Body of pancreas (tissue), 4 donors: ENCODE results near the gene WDR47. TPM values are rescaled to one million over a fixed set of nuclear protein-coding genes. Genes with fewer than 3 reads are reported as not detected.
"Not testable (repeated sequence)": the region's sequence is repeated elsewhere in the genome, so short reads cannot be mapped to it uniquely, and the experiment has no call there.

Experiments used
- ATAC-seq: fragments of 150-250 bp; one replicate; pipeline ENCODE4 v1.9.1; 2016
- DNase-seq, 4 donors: peaks; one replicate each; pipeline ENCODE4 v3.0.0-alpha.2; 2019
- H3K27ac ChIP-seq, 4 donors: fragments of 200-600 bp; sonication (generic); 1 replicate in 3 of 4; 2 replicates in 1 of 4; pipeline versions ENCODE4 v1.5.1 to v1.6.1; 2016 to 2019; ENCODE audit warnings: mild to moderate bottlenecking in 1 of 4, mixed read lengths in 1 of 4, moderate library complexity in 1 of 4
- H3K27me3 ChIP-seq, 2 donors: fragments of 200-600 bp; sonication (generic); one replicate each; pipeline ENCODE4 v1.6.0; 2016; ENCODE audit warnings: mild to moderate bottlenecking in 1 of 2
- H3K36me3 ChIP-seq, 2 donors: fragments of 200-600 bp; sonication (generic); replicated peaks in 1 of 2; 2 replicates each; pipeline ENCODE4 v1.5.1; 2016; ENCODE audit warnings: low read depth in 2 of 2; ENCODE audit not compliant: insufficient read depth in 1 of 2
- H3K4me1 ChIP-seq: fragments of 200-600 bp; sonication (generic); one replicate; pipeline ENCODE4 v1.6.0; 2016
- H3K4me3 ChIP-seq, 2 donors: fragments of 200-600 bp; sonication (generic); 1 replicate in 1 of 2; 2 replicates in 1 of 2; pipeline ENCODE4 v1.5.1; 2016 to 2019
- H3K9me3 ChIP-seq, 3 donors: fragments of 200-600 bp; sonication (generic); 1 replicate in 2 of 3; 2 replicates in 1 of 3; pipeline ENCODE4 v1.5.1; 2016
- POLR2A ChIP-seq, 3 donors: fragments of 450-650 bp; IDR thresholded peaks; one replicate each; pipeline ENCODE4 v1.6.1; 2016; ENCODE audit warnings: antibody characterized with exemption in 3 of 3, mild to moderate bottlenecking in 2 of 3
- WGBS, 2 donors: methylation state at CpG; one replicate each; pipeline ENCODE4 v1.1.5; 2017; 5-methylcytosine and 5-hydroxymethylcytosine counted together
- intact Hi-C: fragments of 100-400 bp; cut with DNase I; formaldehyde crosslinking; loops from one replicate; pipeline ENCODE4 v1.15.1; 2023
- total RNA-seq, 2 donors: library from RNA; depleted of rRNA; stranded (reverse); fragments of >200 nt; gene quantifications; one replicate each; pipeline ENCODE4 v1.1.0, GENCODE V29; 2016
- TF ChIP-seq, protein P1 (sequence below), 7 experiments: fragments of 450-650 bp in 4 of 7; fragments of 200-600 bp in 3 of 7; sonication (generic) in 3 of 7; IDR thresholded peaks; one replicate each; pipeline ENCODE4 v1.5.1; 2016 to 2019; ENCODE audit warnings: antibody characterized with exemption in 7 of 7

WDR47 gene
- total RNA-seq, 2 donors from 2014 or later = 5.6 to 7.3 TPM

DNA sequence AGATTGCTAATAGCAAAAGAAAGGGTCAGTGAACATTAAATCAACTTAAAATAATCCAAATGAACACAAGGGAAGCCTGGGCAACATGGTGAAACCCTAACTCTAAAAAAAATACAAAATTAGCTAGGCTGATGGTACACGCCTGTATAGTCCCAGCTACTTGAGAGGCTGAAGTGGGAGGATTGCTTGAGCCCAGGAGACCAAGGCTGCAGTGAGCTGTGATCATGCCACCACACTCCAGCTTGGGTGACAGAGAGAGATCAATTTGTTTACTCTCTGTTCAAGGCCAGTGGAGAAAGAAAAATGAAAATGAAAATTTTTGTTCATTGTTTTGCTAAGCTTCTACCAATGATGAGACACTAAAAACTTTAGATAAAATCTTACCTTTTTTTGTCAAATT lies 24.8 kb downstream of the WDR47 start:
- no peak overlapping the region for H3K27ac ChIP-seq
- TF ChIP-seq, protein P1, sequence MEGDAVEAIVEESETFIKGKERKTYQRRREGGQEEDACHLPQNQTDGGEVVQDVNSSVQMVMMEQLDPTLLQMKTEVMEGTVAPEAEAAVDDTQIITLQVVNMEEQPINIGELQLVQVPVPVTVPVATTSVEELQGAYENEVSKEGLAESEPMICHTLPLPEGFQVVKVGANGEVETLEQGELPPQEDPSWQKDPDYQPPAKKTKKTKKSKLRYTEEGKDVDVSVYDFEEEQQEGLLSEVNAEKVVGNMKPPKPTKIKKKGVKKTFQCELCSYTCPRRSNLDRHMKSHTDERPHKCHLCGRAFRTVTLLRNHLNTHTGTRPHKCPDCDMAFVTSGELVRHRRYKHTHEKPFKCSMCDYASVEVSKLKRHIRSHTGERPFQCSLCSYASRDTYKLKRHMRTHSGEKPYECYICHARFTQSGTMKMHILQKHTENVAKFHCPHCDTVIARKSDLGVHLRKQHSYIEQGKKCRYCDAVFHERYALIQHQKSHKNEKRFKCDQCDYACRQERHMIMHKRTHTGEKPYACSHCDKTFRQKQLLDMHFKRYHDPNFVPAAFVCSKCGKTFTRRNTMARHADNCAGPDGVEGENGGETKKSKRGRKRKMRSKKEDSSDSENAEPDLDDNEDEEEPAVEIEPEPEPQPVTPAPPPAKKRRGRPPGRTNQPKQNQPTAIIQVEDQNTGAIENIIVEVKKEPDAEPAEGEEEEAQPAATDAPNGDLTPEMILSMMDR (IDR thresholded peaks at IDR 0.05) = no peak
- no peak for TF ChIP-seq POLR2A (IDR thresholded peaks at IDR 0.05)
- no peak overlapping the region for H3K4me3 ChIP-seq
- no peak for DNase-seq
- intact Hi-C loops = no loop called here
- no peak for ATAC-seq
- peaks cover 2 to 5% of the 10 kb centered on the region in 2 donors for H3K36me3 ChIP-seq
- H3K9me3 ChIP-seq = no peaks in the 10 kb centered on the region
- H3K4me1 ChIP-seq = no peaks in the 10 kb centered on the region
- no peaks in the 10 kb centered on the region for H3K27me3 ChIP-seq
- whole genome bisulfite sequencing, 2 donors = 88 to 100% methylated on average over 1 of the region's 1 CpG

DNA sequence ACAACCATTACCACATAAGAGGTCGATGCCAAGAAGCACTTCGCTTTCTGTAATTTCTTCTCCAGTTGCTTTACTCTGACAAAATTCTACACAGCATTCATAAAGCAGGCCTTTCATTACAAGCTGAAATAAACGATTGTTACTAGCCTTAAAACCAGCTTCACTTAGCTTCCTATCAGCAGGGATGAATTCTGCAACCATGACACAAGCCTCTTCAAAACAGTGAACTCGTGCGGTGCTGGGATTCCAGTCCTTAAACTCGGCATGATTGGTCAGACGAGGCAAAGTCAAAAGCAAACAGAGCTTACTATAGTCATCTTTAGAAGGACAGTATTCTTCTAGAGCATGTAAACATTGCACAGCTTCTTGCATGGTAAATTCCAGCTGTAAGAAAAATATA lies 30.6 kb downstream of the WDR47 start:
- ATAC-seq (no peak), DNase-seq (no peak)
- WGBS, 2 donors = 71 to 79% methylated on average over 7 of the region's 7 CpGs
- H3K36me3 ChIP-seq = peaks cover 2 to 11% of the 10 kb centered on the region in 2 donors
- intact Hi-C loops = no loop called here
- no peak overlapping the region for H3K4me3 ChIP-seq
- H3K27ac ChIP-seq = no peak overlapping the region
- H3K4me1 ChIP-seq = no peaks in the 10 kb centered on the region
- no peaks in the 10 kb centered on the region for H3K9me3 ChIP-seq
- H3K27me3 ChIP-seq = no peaks in the 10 kb centered on the region
- no peak for TF ChIP-seq POLR2A (IDR thresholded peaks at IDR 0.05)
- TF ChIP-seq, protein P1 (IDR thresholded peaks at IDR 0.05) = no peak

DNA sequence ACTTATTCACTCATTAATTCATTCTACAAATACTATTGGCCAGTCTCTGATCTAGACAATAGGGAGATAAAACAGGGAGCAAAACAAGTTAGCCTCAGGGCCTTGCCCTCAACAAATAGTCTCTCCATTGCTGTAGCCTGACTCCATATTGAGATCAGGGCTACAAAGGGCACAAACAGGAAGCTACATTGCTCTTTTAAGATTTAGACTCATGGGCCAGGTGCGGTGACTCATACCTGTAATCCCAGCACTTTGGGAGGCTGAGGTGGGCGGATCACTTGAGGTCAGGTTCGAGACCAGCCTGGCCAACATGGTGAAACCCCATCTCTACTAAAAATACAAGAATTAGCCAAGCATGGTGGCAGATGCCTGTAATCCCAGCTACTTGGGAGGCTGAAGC lies 45.3 kb downstream of the WDR47 start:
- intact Hi-C loops, H3K27me3 ChIP-seq, H3K4me1 ChIP-seq, H3K9me3 ChIP-seq, DNase-seq, H3K27ac ChIP-seq, ATAC-seq, H3K4me3 ChIP-seq: not testable (repeated sequence)
- peaks cover 4 to 10% of the 10 kb centered on the region in 2 donors for H3K36me3 ChIP-seq
- 88 to 92% methylated on average over 3 of the region's 3 CpGs for WGBS, 2 donors

DNA sequence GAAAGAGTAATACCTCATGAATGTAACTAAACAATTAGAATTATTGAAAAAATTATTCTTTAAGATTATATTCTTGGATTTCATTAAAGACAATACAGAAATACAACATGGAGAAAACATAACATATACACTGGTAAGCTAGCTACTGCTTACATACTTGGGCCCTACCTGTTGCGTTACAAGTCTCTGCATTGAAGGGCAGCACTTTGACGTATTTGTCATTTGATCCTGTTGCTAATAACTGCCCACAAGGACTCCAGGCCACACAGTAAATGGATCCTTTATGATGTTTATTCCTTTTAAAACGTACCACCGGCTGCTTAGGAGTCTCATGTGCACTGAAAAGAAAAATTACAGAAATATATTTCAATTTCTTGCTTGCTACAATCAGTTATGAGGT lies 58.8 kb downstream of the WDR47 start:
- no peaks in the 10 kb centered on the region for H3K4me1 ChIP-seq
- DNase-seq (no peak), ATAC-seq (no peak)
- WGBS, 2 donors = 83 to 84% methylated on average over 4 of the region's 4 CpGs
- no peaks in the 10 kb centered on the region for H3K9me3 ChIP-seq
- H3K27me3 ChIP-seq = no peaks in the 10 kb centered on the region
- intact Hi-C loops = no loop called here
- H3K36me3 ChIP-seq = peaks cover 0 to 2% of the 10 kb centered on the region in 2 donors
- H3K4me3 ChIP-seq = no peak overlapping the region
- H3K27ac ChIP-seq = no peak overlapping the region
- TF ChIP-seq POLR2A (IDR thresholded peaks at IDR 0.05) = no peak
- TF ChIP-seq, protein P1 (IDR thresholded peaks at IDR 0.05) = no peak

DNA sequence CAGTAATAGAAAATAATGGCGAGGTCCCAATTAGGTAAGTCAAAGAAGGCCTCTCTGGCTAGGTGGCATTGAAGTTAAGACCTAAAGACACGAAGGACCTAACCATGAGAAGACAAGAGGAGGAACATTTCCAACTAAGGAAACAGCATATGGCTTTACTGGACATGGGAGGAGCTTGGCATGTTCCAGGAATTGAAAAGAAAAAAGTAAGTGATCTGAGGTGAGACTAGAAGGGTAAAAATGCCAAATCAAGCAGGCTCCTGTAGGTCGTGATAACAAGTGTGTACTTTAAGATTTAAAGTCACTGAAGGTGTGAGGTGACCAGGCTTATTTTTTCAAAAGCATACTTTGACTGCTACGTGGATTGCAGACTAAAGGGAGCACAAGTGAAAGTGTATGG lies 65.2 kb downstream of the WDR47 start:
- TF ChIP-seq, protein P1 (IDR thresholded peaks at IDR 0.05) = no peak
- no peak for TF ChIP-seq POLR2A (IDR thresholded peaks at IDR 0.05)
- no peak overlapping the region for H3K4me3 ChIP-seq
- no peaks in the 10 kb centered on the region for H3K4me1 ChIP-seq
- no peaks in the 10 kb centered on the region for H3K9me3 ChIP-seq
- intact Hi-C loops = no loop called here
- ATAC-seq (no peak), DNase-seq (no peak)
- H3K27ac ChIP-seq = no peak overlapping the region
- H3K27me3 ChIP-seq = no peaks in the 10 kb centered on the region
- 54 to 58% methylated on average over 4 of the region's 4 CpGs for WGBS, 2 donors
- no peaks in the 10 kb centered on the region for H3K36me3 ChIP-seq
